Thoracic aorta (tissue), 2 donors: ENCODE results near the gene CELF5. TPM values are rescaled to one million over a fixed set of nuclear protein-coding genes. Genes with fewer than 3 reads are reported as not detected.
"Not testable (repeated sequence)": the region's sequence is repeated elsewhere in the genome, so short reads cannot be mapped to it uniquely, and the experiment has no call there.

ENCODE experiments used
- ATAC-seq: fragments of 150-250 bp; one replicate; pipeline ENCODE4 v1.8.0; 2017; ENCODE audit warnings: low read depth; ENCODE audit not compliant: insufficient number of reproducible peaks, low FRiP score
- DNase-seq: peaks from one replicate; pipeline ENCODE4 v3.0.0-alpha.2; 2020; ENCODE audit warnings: low spot score
- H3K27ac ChIP-seq, 2 donors: fragments of 200-600 bp; sonication (generic); 1 replicate in 1 of 2; 2 replicates in 1 of 2; pipeline ENCODE4 v1.5.1; 2016; ENCODE audit warnings: mild to moderate bottlenecking in 2 of 2, moderate library complexity in 2 of 2
- H3K27me3 ChIP-seq: fragments of 200-600 bp; sonication (generic); replicated peaks from 2 replicates; pipeline ENCODE4 v1.6.0; 2016; ENCODE audit warnings: mild to moderate bottlenecking; ENCODE audit not compliant: insufficient read depth
- H3K36me3 ChIP-seq: fragments of 200-600 bp; sonication (generic); one replicate; pipeline ENCODE4 v1.5.1; 2016
- H3K4me1 ChIP-seq, 2 donors: fragments of 200-600 bp; sonication (generic); 1 replicate in 1 of 2; 2 replicates in 1 of 2; pipeline versions ENCODE4 v1.5.1 to v1.6.0; 2016; ENCODE audit warnings: low read depth in 2 of 2, mild to moderate bottlenecking in 1 of 2; ENCODE audit not compliant: control insufficient read depth in 1 of 2
- H3K4me3 ChIP-seq: fragments of 200-600 bp; sonication (generic); 2 replicates; pipeline ENCODE4 v1.5.1; 2016; ENCODE audit warnings: mild to moderate bottlenecking
- H3K9me3 ChIP-seq: fragments of 200-600 bp; sonication (generic); 2 replicates; pipeline ENCODE4 v1.5.1; 2016
- total RNA-seq, 2 donors: library from RNA; depleted of rRNA; stranded (reverse); fragments of >200 nt; gene quantifications; one replicate each; pipeline versions ENCODE4 v1.1.0 to v1.2.3, GENCODE V29; 2016
- TF ChIP-seq, protein P1 (sequence below): fragments of 200-600 bp; sonication (generic); IDR thresholded peaks from one replicate; pipeline ENCODE4 v1.5.1; 2019; ENCODE audit warnings: antibody characterized with exemption

The CELF5 gene
- total RNA-seq, 2 donors from 2014 or later, result not detected

GRCh38 chr19:3202346-3202745 is 22.1 kb upstream of the CELF5 start:
- DNase-seq (no peak), ATAC-seq (no peak)
- TF ChIP-seq, protein P1, sequence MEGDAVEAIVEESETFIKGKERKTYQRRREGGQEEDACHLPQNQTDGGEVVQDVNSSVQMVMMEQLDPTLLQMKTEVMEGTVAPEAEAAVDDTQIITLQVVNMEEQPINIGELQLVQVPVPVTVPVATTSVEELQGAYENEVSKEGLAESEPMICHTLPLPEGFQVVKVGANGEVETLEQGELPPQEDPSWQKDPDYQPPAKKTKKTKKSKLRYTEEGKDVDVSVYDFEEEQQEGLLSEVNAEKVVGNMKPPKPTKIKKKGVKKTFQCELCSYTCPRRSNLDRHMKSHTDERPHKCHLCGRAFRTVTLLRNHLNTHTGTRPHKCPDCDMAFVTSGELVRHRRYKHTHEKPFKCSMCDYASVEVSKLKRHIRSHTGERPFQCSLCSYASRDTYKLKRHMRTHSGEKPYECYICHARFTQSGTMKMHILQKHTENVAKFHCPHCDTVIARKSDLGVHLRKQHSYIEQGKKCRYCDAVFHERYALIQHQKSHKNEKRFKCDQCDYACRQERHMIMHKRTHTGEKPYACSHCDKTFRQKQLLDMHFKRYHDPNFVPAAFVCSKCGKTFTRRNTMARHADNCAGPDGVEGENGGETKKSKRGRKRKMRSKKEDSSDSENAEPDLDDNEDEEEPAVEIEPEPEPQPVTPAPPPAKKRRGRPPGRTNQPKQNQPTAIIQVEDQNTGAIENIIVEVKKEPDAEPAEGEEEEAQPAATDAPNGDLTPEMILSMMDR, result no peak
- Histone ChIP-seq H3K27ac (no peak overlapping the region), H3K36me3 (peaks cover 29% of the 10 kb centered on the region), H3K27me3 (no peaks in the 10 kb centered on the region), H3K4me3 (no peak overlapping the region), H3K4me1 (no peaks in the 10 kb centered on the region), H3K9me3 (no peaks in the 10 kb centered on the region)

DNA sequence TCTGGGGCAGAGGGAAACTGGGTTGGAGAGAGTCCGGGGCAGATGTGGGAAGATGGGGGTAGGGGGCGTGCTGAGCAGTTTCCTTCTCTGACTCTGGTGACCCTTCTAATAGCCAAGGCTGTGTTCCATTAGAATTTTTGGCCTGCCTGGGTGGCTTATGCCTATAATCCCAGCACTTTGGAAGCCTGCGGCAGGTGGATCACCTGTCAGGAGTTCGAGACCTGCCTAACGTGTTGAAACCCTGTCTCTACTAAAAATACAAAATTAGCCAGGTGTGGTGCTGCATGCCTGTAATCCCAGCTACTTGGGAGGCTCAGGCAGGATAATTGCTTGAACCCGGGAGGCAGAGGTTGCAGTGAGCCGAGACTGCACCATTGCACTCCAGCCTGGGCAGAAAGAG is 21.6 kb upstream of the CELF5 start:
- H3K4me3 ChIP-seq, H3K4me1 ChIP-seq, DNase-seq, H3K27me3 ChIP-seq, ATAC-seq, H3K9me3 ChIP-seq, H3K27ac ChIP-seq: not testable (repeated sequence)
- peaks cover 31% of the 10 kb centered on the region for H3K36me3 ChIP-seq

- TF ChIP-seq, protein P1, result no peak
- no peak overlapping the region for H3K4me3 ChIP-seq
- H3K9me3 ChIP-seq, result no peaks in the 10 kb centered on the region
- H3K36me3 ChIP-seq, result peaks cover 31% of the 10 kb centered on the region
- DNase-seq, result no peak
- no peak for ATAC-seq
- no peak overlapping the region for H3K27ac ChIP-seq
- no peaks in the 10 kb centered on the region for H3K4me1 ChIP-seq
- H3K27me3 ChIP-seq, result no peaks in the 10 kb centered on the region
Measured at GRCh38 chr19:3203805-3204645, 20.4 kb upstream of the CELF5 start.

GRCh38 chr19:3204646-3205275 is 19.7 kb upstream of the CELF5 start:
- TF ChIP-seq, protein P1, result no peak

GRCh38 chr19:3206216-3206953 is 18.1 kb upstream of the CELF5 start:
- H3K27me3 ChIP-seq, result no peaks in the 10 kb centered on the region
- peaks cover 28% of the 10 kb centered on the region for H3K36me3 ChIP-seq
- TF ChIP-seq, protein P1, result no peak
- ATAC-seq, result no peak
- no peaks in the 10 kb centered on the region for H3K4me1 ChIP-seq
- no peak overlapping the region for H3K27ac ChIP-seq
- H3K4me3 ChIP-seq, result no peak overlapping the region
- no peaks in the 10 kb centered on the region for H3K9me3 ChIP-seq
- DNase-seq, result no peak

More at GRCh38 chr19:3204646-3205275, 19.7 kb upstream of the CELF5 start:
- H3K27me3 ChIP-seq, result no peaks in the 10 kb centered on the region
- peaks cover 28% of the 10 kb centered on the region for H3K36me3 ChIP-seq
- H3K27ac ChIP-seq, result no peak overlapping the region
- H3K4me3 ChIP-seq, result no peak overlapping the region
- DNase-seq (no peak), ATAC-seq (no peak)
- H3K4me1 ChIP-seq, result no peaks in the 10 kb centered on the region
- no peaks in the 10 kb centered on the region for H3K9me3 ChIP-seq
